ENCODE measurements around the gene XRCC5. TPM values are rescaled to one million over a fixed set of nuclear protein-coding genes. Genes with fewer than 3 reads are reported as not detected.
A peak's percentile ranks its signal among the peaks of the same experiment; 100 is the strongest.

XRCC5 gene
- total RNA-seq, 1 donor from 2014 or later: 334 TPM

- peak; percentile 83 for DNase-seq (ENCODE audit: low read depth)
These were observed 42.3 kb downstream of the XRCC5 start for GRCh38 chr2:216151313-216152025.

GRCh38 chr2:216155954-216156353 is 46.8 kb downstream of the XRCC5 start:
- DNase-seq (ENCODE audit: low read depth): no peak

- DNase-seq (ENCODE audit: low read depth): no peak
These were observed 47.7 kb downstream of the XRCC5 start for GRCh38 chr2:216156822-216157221.

GRCh38 chr2:216159144-216159543 is 50.0 kb downstream of the XRCC5 start:
- DNase-seq (ENCODE audit: low read depth): no peak

- no peak for DNase-seq (ENCODE audit: low read depth)
These were observed 50.5 kb downstream of the XRCC5 start for GRCh38 chr2:216159646-216160045.

- DNase-seq (ENCODE audit: low read depth): no peak
These were observed 51.6 kb downstream of the XRCC5 start for GRCh38 chr2:216160786-216161185.

- DNase-seq (ENCODE audit: low read depth): no peak
These were observed 52.8 kb downstream of the XRCC5 start for GRCh38 chr2:216161967-216162366.

- no peak for DNase-seq (ENCODE audit: low read depth)
These were observed 54.4 kb downstream of the XRCC5 start for GRCh38 chr2:216163518-216163917.

GRCh38 chr2:216164087-216164486 is 54.9 kb downstream of the XRCC5 start:
- DNase-seq (ENCODE audit: low read depth): no peak

- DNase-seq (ENCODE audit: low read depth): no peak
These were observed 55.4 kb downstream of the XRCC5 start for GRCh38 chr2:216164576-216164975.

GRCh38 chr2:216165711-216166110 is 56.6 kb downstream of the XRCC5 start:
- no peak for DNase-seq (ENCODE audit: low read depth)

- DNase-seq (ENCODE audit: low read depth): no peak
These were observed 59.9 kb downstream of the XRCC5 start for GRCh38 chr2:216169087-216169486.

GRCh38 chr2:216170076-216170763 is 61.1 kb downstream of the XRCC5 start:
- DNase-seq (ENCODE audit: low read depth): no peak

GRCh38 chr2:216171011-216171410 is 61.9 kb downstream of the XRCC5 start:
- DNase-seq (ENCODE audit: low read depth): no peak

- DNase-seq (ENCODE audit: low read depth): no peak
These were observed 63.3 kb downstream of the XRCC5 start for GRCh38 chr2:216172493-216172892.

- no peak for DNase-seq (ENCODE audit: low read depth)
These were observed 69.9 kb downstream of the XRCC5 start for GRCh38 chr2:216179015-216179414.

GRCh38 chr2:216181351-216181750 is 72.2 kb downstream of the XRCC5 start:
- DNase-seq (ENCODE audit: low read depth): no peak

- no peak for DNase-seq (ENCODE audit: low read depth)
These were observed 72.9 kb downstream of the XRCC5 start for GRCh38 chr2:216181953-216182461.

- DNase-seq (ENCODE audit: low read depth): no peak
These were observed 74.3 kb downstream of the XRCC5 start for GRCh38 chr2:216183462-216183861.

- no peak for DNase-seq (ENCODE audit: low read depth)
These were observed 79.4 kb downstream of the XRCC5 start for GRCh38 chr2:216188559-216188850.

GRCh38 chr2:216188956-216189355 is 79.8 kb downstream of the XRCC5 start:
- DNase-seq (ENCODE audit: low read depth): peak; percentile 89

GRCh38 chr2:216189410-216189809 is 80.3 kb downstream of the XRCC5 start:
- DNase-seq (ENCODE audit: low read depth): peak; percentile 38

- peak; percentile 52 for DNase-seq (ENCODE audit: low read depth)
These were observed 83.0 kb downstream of the XRCC5 start for GRCh38 chr2:216192181-216192580.

Data from renal cortical epithelial cell (primary cell).